Naive thymus-derived CD4-positive, alpha-beta T cell (primary cell): ENCODE data around the gene FNBP1L. TPM values are rescaled to one million over a fixed set of nuclear protein-coding genes. Genes with fewer than 3 reads are reported as not detected.

Source experiments
- ATAC-seq: fragments of 150-1000 bp; cut with Tn5 transposase; 2 replicates; pipeline ENCODE4 v1.10.0; 2021; ENCODE audit warnings: mild to moderate bottlenecking, moderate library complexity
- CTCF ChIA-PET: fragments of 350-600 bp; sonication (Branson Sonifier 250); formaldehyde crosslinking; loops from one replicate; lab custom pipeline; 2021; ENCODE audit warnings: antibody characterized with exemption; lab: Charles Lee
- POLR2A ChIA-PET: fragments of 350-600 bp; sonication (Branson Sonifier 250); formaldehyde crosslinking; loops from one replicate; lab custom pipeline; 2021; ENCODE audit warnings: antibody characterized with exemption, inconsistent platforms; lab: Charles Lee
- DNase-seq, 9 donors: peaks; one replicate each; pipeline versions ENCODE4 v3.0.0 to v3.0.0-alpha.2; 2020 to 2022; ENCODE audit warnings: mixed read lengths in 1 of 9
- H3K27ac ChIP-seq: one replicate; pipeline ENCODE4 v1.7.0; 2013; ENCODE audit warnings: mild to moderate bottlenecking, low read depth, low read length, moderate library complexity
- H3K27me3 ChIP-seq, 2 donors: one replicate each; pipeline ENCODE4 v1.7.0; 2013; ENCODE audit warnings: low read length in 2 of 2, mild to moderate bottlenecking in 2 of 2, moderate library complexity in 2 of 2; ENCODE audit not compliant: control insufficient read depth in 2 of 2, insufficient read depth in 2 of 2
- H3K36me3 ChIP-seq, 3 experiments: 1 replicate in 2 of 3; 2 replicates in 1 of 3; pipeline ENCODE4 v1.7.0; 2013; ENCODE audit warnings: low read length in 3 of 3, mild to moderate bottlenecking in 3 of 3, moderate library complexity in 1 of 3; ENCODE audit not compliant: insufficient read depth in 3 of 3, control insufficient read depth in 2 of 3
- H3K4me1 ChIP-seq, 2 donors: one replicate each; pipeline ENCODE4 v1.7.0; 2013; ENCODE audit warnings: low read length in 2 of 2, mild to moderate bottlenecking in 2 of 2, moderate library complexity in 1 of 2; ENCODE audit not compliant: control insufficient read depth in 2 of 2, insufficient read depth in 2 of 2
- H3K4me3 ChIP-seq: 2 replicates; pipeline ENCODE4 v1.7.0; 2013; ENCODE audit warnings: mild to moderate bottlenecking, low read length
- H3K9me3 ChIP-seq, 3 experiments: 1 replicate in 2 of 3; 2 replicates in 1 of 3; pipeline ENCODE4 v1.7.0; 2013; ENCODE audit warnings: low read length in 3 of 3; ENCODE audit not compliant: control insufficient read depth in 2 of 3
- H3K27ac Mint-ChIP-seq, 9 donors: one replicate each; pipeline ENCODE4 v1.8.0; 2020 to 2022; ENCODE audit warnings: mixed read lengths in 9 of 9, mild to moderate bottlenecking in 8 of 9, moderate library complexity in 5 of 9, inconsistent platforms in 2 of 9
- H3K27me3 Mint-ChIP-seq, 5 donors: one replicate each; pipeline ENCODE4 v1.8.0; 2021 to 2022; ENCODE audit warnings: mixed read lengths in 5 of 5, mild to moderate bottlenecking in 1 of 5
- H3K36me3 Mint-ChIP-seq, 5 donors: one replicate each; pipeline ENCODE4 v1.8.0; 2020 to 2022; ENCODE audit warnings: mixed read lengths in 5 of 5, mild to moderate bottlenecking in 3 of 5, inconsistent platforms in 1 of 5
- H3K4me1 Mint-ChIP-seq, 7 donors: one replicate each; pipeline ENCODE4 v1.8.0; 2020 to 2022; ENCODE audit warnings: mixed read lengths in 7 of 7, mild to moderate bottlenecking in 3 of 7, inconsistent platforms in 1 of 7
- H3K4me3 Mint-ChIP-seq, 10 donors: one replicate each; pipeline ENCODE4 v1.8.0; 2020 to 2022; ENCODE audit warnings: mild to moderate bottlenecking in 10 of 10, mixed read lengths in 10 of 10, moderate library complexity in 6 of 10, inconsistent platforms in 2 of 10
- H3K9me3 Mint-ChIP-seq, 11 donors: one replicate each; pipeline ENCODE4 v1.8.0; 2020 to 2022; ENCODE audit warnings: mixed read lengths in 11 of 11, mild to moderate bottlenecking in 4 of 11, inconsistent platforms in 1 of 11, moderate library complexity in 1 of 11
- intact Hi-C, 2 donors: fragments of 100-400 bp; cut with micrococcal nuclease; formaldehyde crosslinking; loops; one replicate each; pipeline ENCODE4 v1.15.1; 2023
- polyA plus RNA-seq, 2 donors: library from polyadenylated mRNA; unstranded; fragments of 300-500 nt; fragmentation: Illumina TruSeq; gene quantifications; one replicate each; pipeline ENCODE4 v1.2.3, GENCODE V29; 2021
- total RNA-seq, 6 experiments: library from RNA in 5 of 6; stranded (reverse) in 5 of 6; gene quantifications; 1 replicate in 5 of 6; 2 replicates in 1 of 6; pipeline ENCODE4 v1.2.3 and lab custom pipeline; 2021 to 2026

The FNBP1L gene
- total and polyA plus RNA-seq, 7 experiments from 2014 or later: 0.07 to 2.6 (median 1.1) TPM

- Mint-ChIP-seq H3K4me1 (peaks cover 0 to 4% (median 0%) of the 10 kb centered on the region in 7 donors), H3K27ac (no peak overlapping the region), H3K27me3 (peaks cover 0 to 38% (median 0%) of the 10 kb centered on the region in 5 donors), H3K9me3 (no peaks in the 10 kb centered on the region), H3K36me3 (no peaks in the 10 kb centered on the region), H3K4me3 (no peak overlapping the region)
- no peak overlapping the region for H3K27ac ChIP-seq
- no peak for ATAC-seq
- no peak overlapping the region for H3K4me3 ChIP-seq
- ChIA-PET CTCF (no interaction called here), POLR2A (no interaction called here)
- no peaks in the 10 kb centered on the region for H3K27me3 ChIP-seq
- no peaks in the 10 kb centered on the region for H3K9me3 ChIP-seq
- no peaks in the 10 kb centered on the region for H3K36me3 ChIP-seq
- intact Hi-C loops: no loop called here
- no peak for DNase-seq
- H3K4me1 ChIP-seq: no peaks in the 10 kb centered on the region
These were observed 155.2 kb downstream of the FNBP1L start for GRCh38 chr1:93603106-93603505.

GRCh38 chr1:93603601-93604000, 155.7 kb downstream of the FNBP1L start:
- CTCF ChIA-PET: no interaction called here
- DNase-seq (no peak), ATAC-seq (no peak)
- no peaks in the 10 kb centered on the region for H3K36me3 ChIP-seq
- no peaks in the 10 kb centered on the region for H3K27me3 ChIP-seq
- Mint-ChIP-seq H3K4me1 (peaks cover 0 to 4% (median 0%) of the 10 kb centered on the region in 7 donors), H3K4me3 (no peak overlapping the region), H3K27ac (no peak overlapping the region), H3K36me3 (no peaks in the 10 kb centered on the region), H3K27me3 (peaks cover 0 to 37% (median 0%) of the 10 kb centered on the region in 5 donors), H3K9me3 (no peaks in the 10 kb centered on the region)
- no peak overlapping the region for H3K4me3 ChIP-seq
- POLR2A ChIA-PET: no interaction called here
- no peak overlapping the region for H3K27ac ChIP-seq
- intact Hi-C loops: no loop called here
- H3K9me3 ChIP-seq: no peaks in the 10 kb centered on the region
- no peaks in the 10 kb centered on the region for H3K4me1 ChIP-seq

Other genes starting within 250 kb of the FNBP1L start
- 100 to 1,000 TPM in 1 of 5 experiments, 10 to 100 TPM in 4; 46.2 to 104 (median 62.7) TPM for gene DR1, start 102.2 kb upstream of the FNBP1L start, total RNA-seq
- gene DR1, start 102.2 kb upstream of the FNBP1L start, polyA plus RNA-seq: 10 to 100 TPM; 57.9 to 84.3 TPM
- 1 to 10 TPM in 1 of 5 experiments, under 1 TPM in 4; 0.75 to 1.7 (median 0.85) TPM for gene BCAR3, start 233.7 kb downstream of the FNBP1L start, total RNA-seq
- gene BCAR3, start 233.7 kb downstream of the FNBP1L start, polyA plus RNA-seq: under 1 TPM; 0.22 to 0.31 TPM